GM19455 (cell line): ENCODE results near the gene AJM1.
"Not testable (repeated sequence)": the region's sequence is repeated elsewhere in the genome, so short reads cannot be mapped to it uniquely, and the experiment has no call there.

Source experiments
- ATAC-seq: cut with Tn5 transposase; IDR thresholded peaks from one replicate; pipeline ENCODE4 v1.9.1; 2021; ENCODE audit not compliant: unreplicated experiment

The AJM1 gene

GRCh38 chr9:136843159-136843800 is 1.0 kb downstream of the AJM1 start:
- not testable (repeated sequence) for ATAC-seq

GRCh38 chr9:136843801-136844740 is 1.8 kb downstream of the AJM1 start:
- not testable (repeated sequence) for ATAC-seq

GRCh38 chr9:136844761-136845464 is 2.6 kb downstream of the AJM1 start:
- no peak for ATAC-seq

GRCh38 chr9:136845465-136846260 is 3.4 kb downstream of the AJM1 start:
- no peak for ATAC-seq

GRCh38 chr9:136846376-136847087 is 4.3 kb downstream of the AJM1 start:
- ATAC-seq, result no peak

GRCh38 chr9:136847088-136847825 is 5.0 kb downstream of the AJM1 start:
- no peak for ATAC-seq

GRCh38 chr9:136847826-136848392 is 5.6 kb downstream of the AJM1 start:
- ATAC-seq, result no peak

- ATAC-seq, result peak; percentile 11
Measured at GRCh38 chr9:136848393-136849037, 6.2 kb downstream of the AJM1 start.

- ATAC-seq, result peak; percentile 65
Measured at GRCh38 chr9:136849038-136849959, 7.0 kb downstream of the AJM1 start, which contains the start of gene PHPT1. Gene PHPT1, plus strand, starts transcription at chr9:136849409. Its CDS starts 22 bp downstream, at chr9:136849431.

GRCh38 chr9:136849960-136850865 is 7.9 kb downstream of the AJM1 start:
- no peak for ATAC-seq

GRCh38 chr9:136850866-136851775 is 8.8 kb downstream of the AJM1 start:
- no peak for ATAC-seq

- ATAC-seq, result no peak
Measured at GRCh38 chr9:136851941-136852663, 9.8 kb downstream of the AJM1 start, which contains the start of gene MAMDC4. Gene MAMDC4, plus strand, starts transcription at chr9:136852346. Its CDS starts 71 bp downstream, at chr9:136852417.

- no peak for ATAC-seq
Measured at GRCh38 chr9:136852664-136853595, 10.7 kb downstream of the AJM1 start.
